A549 (cell line): ENCODE data around the gene NCOA7.

Experiments used
- CBX8 ChIP-seq: fragments of 200-600 bp; sonication (generic); IDR thresholded peaks from 2 replicates; pipeline ENCODE4 v1.6.1; 2016
- CTCF ChIP-seq: fragments of >200 bp; sonication (Bioruptor Twin); formaldehyde crosslinking; IDR thresholded peaks from 3 replicates; pipeline ENCODE4 v1.5.1; 2016
- HEYL ChIP-seq: fragments of 250-450 bp; sonication (Bioruptor Pico); IDR thresholded peaks from 2 replicates; pipeline ENCODE4 v1.8.0; 2021; ENCODE audit warnings: mild to moderate bottlenecking, moderate library complexity
- MAFK ChIP-seq: fragments of 450-650 bp; IDR thresholded peaks from 2 replicates; pipeline ENCODE4 v1.6.1; 2014; ENCODE audit not compliant: partially characterized antibody
- MAX ChIP-seq: IDR thresholded peaks from 2 replicates; pipeline ENCODE4 v1.6.1; 2012
- PBX3 ChIP-seq: IDR thresholded peaks from 2 replicates; pipeline ENCODE4 v1.6.1; 2012
- POLR2A ChIP-seq: IDR thresholded peaks from 2 replicates; pipeline ENCODE4 v1.6.1; 2012; ENCODE audit warnings: mild to moderate bottlenecking, low read length
- RCOR1 ChIP-seq: fragments of 150-350 bp; IDR thresholded peaks from 2 replicates; pipeline ENCODE4 v1.6.1; 2014; ENCODE audit warnings: antibody characterized with exemption, low read length, low read depth
- REST ChIP-seq: fragments of 200-600 bp; sonication (generic); IDR thresholded peaks from 2 replicates; pipeline ENCODE4 v1.6.1; 2016; ENCODE audit warnings: antibody characterized with exemption, mild to moderate bottlenecking, moderate library complexity
- SMC3 ChIP-seq: fragments of >200 bp; sonication (Bioruptor Twin); formaldehyde crosslinking; IDR thresholded peaks from 3 replicates; pipeline ENCODE4 v1.6.1; 2018; ENCODE audit warnings: inconsistent platforms
- USF2 ChIP-seq: fragments of 450-650 bp; IDR thresholded peaks from 2 replicates; pipeline ENCODE4 v1.6.1; 2014; ENCODE audit warnings: antibody characterized with exemption

- TF ChIP-seq SMC3 (no peak), RCOR1 (no peak), CBX8 (no peak), REST (no peak), CTCF (no peak), HEYL (no peak), USF2 (no peak), MAFK (no peak), PBX3 (no peak), MAX (no peak), POLR2A (no peak)
These were observed 17.3 kb downstream of the NCOA7 start for GRCh38 chr6:125808060-125808459.
